ENCODE results near the gene WARS2. TPM values are rescaled to one million over a fixed set of nuclear protein-coding genes. Genes with fewer than 3 reads are reported as not detected.

WARS2 gene
- total and polyA plus RNA-seq, 2 of the 8 experiments (the other 6 are each of a cell fraction or from before 2014, with no cell fraction given) = 4.3 to 12.9 TPM

GRCh38 chr1:118985640-118986554, 154.6 kb downstream of the WARS2 start:
- H3K4me3 ChIP-seq (ENCODE audit: extremely low read depth in 1 of 4, insufficient read depth in 2 of 4, low read depth in 3 of 4, low read length in 4 of 4) = peak overlapping the region in 1 of 4 experiments; percentile 51; a peak in 2 of 8 replicates
- FAIRE-seq = no peak
- no peak for TF ChIP-seq SAP30 (IDR thresholded peaks at IDR 0.05; ENCODE audit: insufficient read depth, insufficient replicate concordance, low read length)
- TF ChIP-seq CBX5 (IDR thresholded peaks at IDR 0.05; ENCODE audit: low read depth, low read length) = no peak
- no peak for TF ChIP-seq CHD1 (IDR thresholded peaks at IDR 0.05; ENCODE audit: low read depth, low read length)
- TF ChIP-seq RNF2 (IDR thresholded peaks at IDR 0.05; ENCODE audit: borderline replicate concordance, low read depth, low read length, missing control alignments, poor library complexity, severe bottlenecking) = peak; percentile 97
- TF ChIP-seq CEBPB (IDR thresholded peaks at IDR 0.05; ENCODE audit: low read depth, low read length) = no peak
- no peak for TF ChIP-seq CTCF (IDR thresholded peaks at IDR 0.05; ENCODE audit: control extremely low read depth in 1 of 3, insufficient read depth in 1 of 3, low read depth in 1 of 3, low read length in 3 of 3)
- TF ChIP-seq HDAC2 (IDR thresholded peaks at IDR 0.05; ENCODE audit: borderline replicate concordance in 1 of 2, low read depth in 2 of 2, low read length in 2 of 2) = no peak

More at GRCh38 chr1:118985640-118986554, 154.6 kb downstream of the WARS2 start:
- Histone ChIP-seq H3K79me1 (ENCODE audit: low read depth, low read length) (no peaks in the 10 kb centered on the region), H3K23ac (ENCODE audit: insufficient read length) (no peak overlapping the region), H3K56ac (replicated peaks; ENCODE audit: insufficient read length, low read depth, low read length) (no peak overlapping the region), H4K20me1 (replicated peaks in 1 of 2; ENCODE audit: control insufficient read depth in 1 of 2, insufficient read depth in 2 of 2, low read length in 2 of 2) (peaks cover 8 to 20% of the 10 kb centered on the region in 2 experiments), H2BK5ac (ENCODE audit: low read depth, low read length) (no peak overlapping the region), H3K9me3 (ENCODE audit: insufficient read depth in 2 of 2, low read depth in 1 of 2, low read length in 1 of 2) (peaks cover 0 to 3% of the 10 kb centered on the region in 2 experiments; a peak in 1 of 4 replicates), H3K14ac (ENCODE audit: insufficient read length) (no peak overlapping the region), H3K4ac (replicated peaks; ENCODE audit: insufficient read length, low read depth, low read length) (no peak overlapping the region), H4K8ac (ENCODE audit: extremely low read depth, insufficient read depth, low read length) (no peak overlapping the region), H4K5ac (ENCODE audit: insufficient read length, low read depth, low read length) (no peak overlapping the region), H3K18ac (ENCODE audit: extremely low read depth, low read length) (no peak overlapping the region), H3K79me2 (ENCODE audit: control insufficient read depth in 1 of 2, insufficient read depth in 2 of 2, low read length in 2 of 2) (no peaks in the 10 kb centered on the region), H2BK12ac (ENCODE audit: low read depth, low read length) (peak overlapping the region; percentile 86; the same call in 1 of the 2 replicates), H2BK120ac (replicated peaks; ENCODE audit: low read depth, low read length) (no peak overlapping the region), H2BK15ac (ENCODE audit: low read length) (no peak overlapping the region), H3K4me1 (replicated peaks in 1 of 4; ENCODE audit: control insufficient read depth in 3 of 4, insufficient read depth in 4 of 4, low read length in 3 of 4) (peaks cover 7 to 42% (median 17%) of the 10 kb centered on the region in 4 experiments), H3K36me3 (ENCODE audit: control insufficient read depth in 2 of 4, insufficient read depth in 4 of 4, low read length in 3 of 4) (peaks cover 0 to 2% (median 0%) of the 10 kb centered on the region in 4 experiments; a peak in 1 of 8 replicates), H3K9ac (replicated peaks in 1 of 4; ENCODE audit: extremely low read depth in 1 of 4, low read depth in 3 of 4, low read length in 3 of 4) (no peak overlapping the region), H3K27ac (ENCODE audit: low read depth, low read length) (no peak overlapping the region), H2AFZ (ENCODE audit: low read length) (no peak overlapping the region), H3K27me3 (replicated peaks in 1 of 4; ENCODE audit: control insufficient read depth in 3 of 4, extremely low read depth in 1 of 4, insufficient read depth in 3 of 4, low read length in 3 of 4) (peaks cover 84 to 100% (median 100%) of the 10 kb centered on the region in 4 experiments), H4K91ac (replicated peaks; ENCODE audit: insufficient read length, low read length) (no peak overlapping the region), H2BK20ac (ENCODE audit: low read length) (no peak overlapping the region), H3K23me2 (ENCODE audit: low read depth, low read length) (peaks cover 9% of the 10 kb centered on the region; the same call in 1 of the 2 replicates), H2AK5ac (ENCODE audit: low read depth, low read length) (no peak overlapping the region), H3K4me2 (ENCODE audit: insufficient read depth in 1 of 2, low read depth in 2 of 2, low read length in 2 of 2) (peak overlapping the region; percentile 64 to 73)
- 7% methylated on average over 33 of the region's 34 CpGs; no CpG with 5 or more reads in 1 of the 2 experiments for WGBS, 2 experiments (ENCODE audit: extremely low coverage in 1 of 2, insufficient coverage in 1 of 2, insufficient read length in 1 of 2, insufficient replicate concordance in 2 of 2, low coverage in 1 of 2, low lambda C conversion rate in 2 of 2, missing lambda C conversion rate in 1 of 2)
- ChIA-PET POLR2A (ENCODE audit: partially characterized antibody) (interaction anchor here (1.1 to 2.1 kb wide), 5 partner anchors 9 to 22 kb away, joined by 3 to 7 read pairs (median 6); no protein-coding TSS in a partner anchor), CTCF (ENCODE audit: partially characterized antibody) (interaction anchor here (0.9 to 3.5 kb wide), 9 partner anchors 9 to 765 kb away, joined by 3 to 24 read pairs (median 4); no protein-coding TSS in a partner anchor)
- no peak for DNase-seq (ENCODE audit: low read depth in 1 of 2, low spot score in 2 of 2)

All from H1 (cell line).